Calu3 (cell line): ENCODE measurements around the gene MKNK2. TPM values are rescaled to one million over a fixed set of nuclear protein-coding genes. Genes with fewer than 3 reads are reported as not detected.

Source experiments
- BruUV-seq: library from RNA; stranded (reverse); fragments of 400-500 nt; replicated peaks from 2 replicates; lab custom pipeline; 2021; lab: Mats Ljungman, UMichigan
- CTCF ChIA-PET: fragments of 300-600 bp; sonication (Branson Sonifier 250); formaldehyde crosslinking; loops from one replicate; lab custom pipeline; 2022; ENCODE audit warnings: antibody characterized with exemption; lab: Charles Lee
- DNase-seq: peaks from one replicate; pipeline ENCODE4 v3.0.0; 2022
- H3K27ac Mint-ChIP-seq: one replicate; pipeline ENCODE4 v1.8.0; 2022; ENCODE audit warnings: mixed read lengths; ENCODE audit not compliant: unreplicated experiment
- H3K27me3 Mint-ChIP-seq: one replicate; pipeline ENCODE4 v1.8.0; 2022; ENCODE audit warnings: mixed read lengths; ENCODE audit not compliant: unreplicated experiment
- H3K36me3 Mint-ChIP-seq: one replicate; pipeline ENCODE4 v1.8.0; 2022; ENCODE audit warnings: mild to moderate bottlenecking, moderate library complexity, mixed read lengths; ENCODE audit not compliant: insufficient read depth, unreplicated experiment
- H3K4me1 Mint-ChIP-seq: one replicate; pipeline ENCODE4 v1.8.0; 2022; ENCODE audit warnings: mild to moderate bottlenecking, low read depth, mixed read lengths; ENCODE audit not compliant: unreplicated experiment
- H3K4me3 Mint-ChIP-seq: one replicate; pipeline ENCODE4 v1.8.0; 2022; ENCODE audit warnings: mild to moderate bottlenecking, low read depth, moderate library complexity, mixed read lengths; ENCODE audit not compliant: unreplicated experiment
- H3K9me3 Mint-ChIP-seq: one replicate; pipeline ENCODE4 v1.8.0; 2022; ENCODE audit warnings: low read depth, mixed read lengths; ENCODE audit not compliant: unreplicated experiment
- intact Hi-C: fragments of 100-400 bp; cut with micrococcal nuclease; formaldehyde crosslinking; loops from one replicate; pipeline ENCODE4 v1.10.0; 2022; ENCODE audit not compliant: unreplicated experiment
- total RNA-seq: library from RNA; stranded (reverse); gene quantifications from 2 replicates; pipeline ENCODE4 v1.2.3, GENCODE V29; 2022
- TF ChIP-seq, protein P1 (sequence below): fragments of 200-600 bp; IDR thresholded peaks from one replicate; pipeline ENCODE4 v1.8.0; 2022; ENCODE audit warnings: antibody characterized with exemption; ENCODE audit not compliant: unreplicated experiment

MKNK2 gene
- total RNA-seq, 1 experiment from 2014 or later, result 96.0 TPM

DNA sequence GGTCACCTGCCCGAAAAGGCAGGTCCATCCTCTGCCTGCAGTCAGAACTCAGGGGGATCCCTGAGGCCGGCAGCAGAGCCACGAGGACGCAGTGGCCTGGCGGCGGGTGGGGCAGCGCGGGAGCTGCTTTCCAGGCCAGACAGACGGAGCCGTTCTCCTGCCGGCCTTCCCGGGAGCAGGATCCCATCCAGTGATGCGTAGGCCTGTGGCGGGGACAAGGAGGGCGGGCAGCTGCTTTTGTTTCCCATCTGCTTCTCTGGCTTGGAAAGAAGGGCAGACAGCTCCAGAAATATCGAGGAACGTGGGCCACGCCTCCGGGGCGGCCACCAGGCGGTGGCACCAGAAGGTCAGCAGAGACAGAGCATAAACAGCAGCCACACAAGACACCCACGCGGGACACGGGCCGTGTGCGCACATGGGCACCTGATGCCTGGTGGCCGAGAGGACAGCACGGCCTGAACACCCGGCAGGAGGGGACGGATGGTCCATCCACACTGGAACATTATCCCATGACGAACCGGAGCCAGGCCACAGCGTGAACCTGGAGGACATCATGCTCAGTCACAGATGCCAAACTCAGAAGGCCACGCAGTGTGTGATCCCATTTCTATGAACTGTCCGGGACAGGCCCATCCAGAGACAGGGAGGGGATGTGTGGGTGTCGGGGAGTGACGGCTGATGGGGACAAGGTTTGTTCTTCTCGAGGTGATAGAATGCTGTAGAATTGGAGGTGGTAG lies 13.9 kb upstream of the MKNK2 start:
- CTCF ChIA-PET, result no interaction called here
- no TSS peak for BruUV-seq
- no peaks in the 10 kb centered on the region for H3K4me1 Mint-ChIP-seq
- no peaks in the 10 kb centered on the region for H3K9me3 Mint-ChIP-seq
- intact Hi-C loops, result no loop called here
- TF ChIP-seq, protein P1, sequence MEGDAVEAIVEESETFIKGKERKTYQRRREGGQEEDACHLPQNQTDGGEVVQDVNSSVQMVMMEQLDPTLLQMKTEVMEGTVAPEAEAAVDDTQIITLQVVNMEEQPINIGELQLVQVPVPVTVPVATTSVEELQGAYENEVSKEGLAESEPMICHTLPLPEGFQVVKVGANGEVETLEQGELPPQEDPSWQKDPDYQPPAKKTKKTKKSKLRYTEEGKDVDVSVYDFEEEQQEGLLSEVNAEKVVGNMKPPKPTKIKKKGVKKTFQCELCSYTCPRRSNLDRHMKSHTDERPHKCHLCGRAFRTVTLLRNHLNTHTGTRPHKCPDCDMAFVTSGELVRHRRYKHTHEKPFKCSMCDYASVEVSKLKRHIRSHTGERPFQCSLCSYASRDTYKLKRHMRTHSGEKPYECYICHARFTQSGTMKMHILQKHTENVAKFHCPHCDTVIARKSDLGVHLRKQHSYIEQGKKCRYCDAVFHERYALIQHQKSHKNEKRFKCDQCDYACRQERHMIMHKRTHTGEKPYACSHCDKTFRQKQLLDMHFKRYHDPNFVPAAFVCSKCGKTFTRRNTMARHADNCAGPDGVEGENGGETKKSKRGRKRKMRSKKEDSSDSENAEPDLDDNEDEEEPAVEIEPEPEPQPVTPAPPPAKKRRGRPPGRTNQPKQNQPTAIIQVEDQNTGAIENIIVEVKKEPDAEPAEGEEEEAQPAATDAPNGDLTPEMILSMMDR, result no peak
- H3K4me3 Mint-ChIP-seq, result no peak overlapping the region
- H3K27ac Mint-ChIP-seq, result no peak overlapping the region
- DNase-seq, result no peak
- H3K36me3 Mint-ChIP-seq, result peaks cover 29% of the 10 kb centered on the region
- H3K27me3 Mint-ChIP-seq, result no peaks in the 10 kb centered on the region

DNA sequence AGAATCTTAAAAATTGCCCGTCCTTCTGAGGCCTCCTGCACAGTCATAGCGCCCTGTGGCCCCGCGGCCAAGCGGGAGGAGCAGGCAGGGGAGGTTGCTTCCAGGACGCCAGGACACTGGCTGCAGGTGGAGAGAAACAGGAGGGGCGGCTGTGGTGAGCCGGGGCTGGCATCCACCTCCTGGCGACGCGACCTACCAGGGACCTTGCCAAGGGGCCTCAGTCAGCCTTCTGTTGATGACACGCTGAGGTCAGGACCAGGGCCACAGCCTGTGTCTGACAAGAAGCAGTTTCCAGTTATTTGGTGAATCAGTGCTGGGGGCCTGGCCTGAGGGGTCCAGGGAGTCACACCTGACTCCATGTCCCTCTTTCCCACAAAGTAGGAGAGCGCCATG lies 13.3 kb upstream of the MKNK2 start:
- DNase-seq, result no peak
- no TSS peak for BruUV-seq
- CTCF ChIA-PET, result no interaction called here
- no peaks in the 10 kb centered on the region for H3K4me1 Mint-ChIP-seq
- H3K9me3 Mint-ChIP-seq, result no peaks in the 10 kb centered on the region
- H3K27me3 Mint-ChIP-seq, result no peaks in the 10 kb centered on the region
- intact Hi-C loops, result no loop called here
- H3K4me3 Mint-ChIP-seq, result no peak overlapping the region
- peaks cover 29% of the 10 kb centered on the region for H3K36me3 Mint-ChIP-seq
- H3K27ac Mint-ChIP-seq, result no peak overlapping the region
- TF ChIP-seq, protein P1, result no peak

DNA sequence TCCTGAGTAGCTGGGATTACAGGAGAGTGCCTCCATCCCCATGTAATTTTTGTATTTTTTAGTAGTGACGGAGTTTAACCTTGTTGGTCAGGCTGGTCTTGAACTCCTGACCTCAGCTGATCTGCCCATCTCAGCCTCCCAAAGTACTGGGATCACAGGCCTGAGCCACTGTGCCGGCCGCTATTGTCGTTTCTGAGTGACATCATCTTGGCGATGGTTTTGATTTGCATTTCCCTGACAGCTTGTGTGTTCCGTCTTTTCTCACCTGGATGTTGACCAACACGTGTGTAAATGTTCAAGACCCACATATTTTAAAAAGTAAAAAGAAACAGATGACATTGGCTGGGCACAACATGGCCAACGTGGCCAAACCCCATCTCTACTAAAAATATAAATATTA lies 12.8 kb upstream of the MKNK2 start:
- TF ChIP-seq, protein P1, result no peak
- no peak overlapping the region for H3K4me3 Mint-ChIP-seq
- H3K27ac Mint-ChIP-seq, result no peak overlapping the region
- no TSS peak for BruUV-seq
- no peaks in the 10 kb centered on the region for H3K27me3 Mint-ChIP-seq
- no peaks in the 10 kb centered on the region for H3K4me1 Mint-ChIP-seq
- H3K9me3 Mint-ChIP-seq, result no peaks in the 10 kb centered on the region
- CTCF ChIA-PET, result no interaction called here
- intact Hi-C loops, result no loop called here
- DNase-seq, result no peak
- H3K36me3 Mint-ChIP-seq, result peaks cover 34% of the 10 kb centered on the region

DNA sequence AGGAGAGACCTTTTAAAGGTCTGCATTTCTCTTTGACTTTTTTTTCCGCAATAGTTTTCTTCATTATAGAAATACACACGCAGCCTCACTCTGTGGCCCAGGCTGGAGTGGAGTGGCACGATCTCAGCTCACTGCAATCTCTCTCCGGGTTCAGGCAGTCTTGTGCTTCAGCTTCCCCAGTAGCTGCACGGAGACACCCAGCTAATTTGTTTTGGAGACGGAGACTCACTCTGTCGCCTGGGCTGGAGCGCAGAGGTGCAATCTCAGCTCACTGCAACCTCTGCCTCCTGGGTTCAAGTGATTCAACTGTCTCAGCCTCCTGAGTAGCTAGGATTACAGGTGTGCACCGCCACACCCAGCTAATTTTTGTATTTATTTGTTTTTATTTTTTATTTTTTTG lies 11.7 kb upstream of the MKNK2 start:
- no peaks in the 10 kb centered on the region for H3K4me1 Mint-ChIP-seq
- BruUV-seq, result no TSS peak
- CTCF ChIA-PET, result no interaction called here
- H3K27ac Mint-ChIP-seq, result peak overlapping the region; percentile 69
- TF ChIP-seq, protein P1, result no peak
- H3K36me3 Mint-ChIP-seq, result peaks cover 37% of the 10 kb centered on the region
- DNase-seq, result no peak
- intact Hi-C loops, result no loop called here
- no peaks in the 10 kb centered on the region for H3K9me3 Mint-ChIP-seq
- H3K4me3 Mint-ChIP-seq, result peak overlapping the region; percentile 77
- H3K27me3 Mint-ChIP-seq, result no peaks in the 10 kb centered on the region
